HG02884 (cell line): ENCODE measurements around the gene PARP4.
"Not testable (repeated sequence)": the region's sequence is repeated elsewhere in the genome, so short reads cannot be mapped to it uniquely, and the experiment has no call there.

Experiments
- ATAC-seq: cut with Tn5 transposase; IDR thresholded peaks from one replicate; pipeline ENCODE4 v1.9.1; 2021; ENCODE audit warnings: mild to moderate bottlenecking, moderate library complexity; ENCODE audit not compliant: unreplicated experiment

PARP4 gene

DNA sequence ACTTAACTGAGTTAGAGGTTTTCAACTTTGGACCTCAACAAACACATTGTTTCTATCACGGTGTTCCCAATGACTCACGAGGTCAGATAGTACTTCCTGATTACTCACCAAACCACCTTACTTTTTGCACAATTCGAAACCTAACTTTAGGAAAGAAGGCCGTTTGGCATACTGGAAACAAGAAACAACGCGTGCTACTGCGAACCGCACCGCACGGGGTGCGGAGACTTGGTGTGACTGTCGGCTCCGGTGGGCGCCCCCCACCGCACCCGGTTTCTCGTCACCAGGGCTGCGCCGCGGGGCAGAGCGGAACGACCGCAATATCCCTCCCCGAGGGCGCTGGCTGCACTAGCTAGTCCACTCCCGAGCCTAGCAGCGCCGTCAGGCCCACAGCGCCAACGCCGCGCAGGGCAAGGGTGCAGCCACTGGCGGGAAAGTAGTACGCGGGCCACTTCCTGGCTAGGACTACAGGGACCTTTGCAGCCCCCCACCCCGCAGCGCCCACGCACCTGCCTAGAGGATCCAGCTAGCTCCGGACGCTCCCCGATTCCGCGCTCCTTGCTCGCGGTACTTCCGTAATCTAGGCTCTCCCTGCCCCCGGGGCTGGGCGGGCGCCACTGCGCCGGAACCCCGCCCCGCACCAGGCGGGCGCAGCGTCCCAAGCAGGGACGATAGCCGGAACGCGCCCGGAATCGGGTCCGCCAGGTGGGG, at the start of gene PARP4:
Gene PARP4 (minus strand): TSS at position 582 of the 711 bp plus-strand sequence. CDS start 9,002 bp downstream, outside the sequence.
- ATAC-seq: peak; percentile 59

- not testable (repeated sequence) for ATAC-seq
These were observed 48.1 kb upstream of the PARP4 start for GRCh38 chr13:24560579-24561187.

DNA sequence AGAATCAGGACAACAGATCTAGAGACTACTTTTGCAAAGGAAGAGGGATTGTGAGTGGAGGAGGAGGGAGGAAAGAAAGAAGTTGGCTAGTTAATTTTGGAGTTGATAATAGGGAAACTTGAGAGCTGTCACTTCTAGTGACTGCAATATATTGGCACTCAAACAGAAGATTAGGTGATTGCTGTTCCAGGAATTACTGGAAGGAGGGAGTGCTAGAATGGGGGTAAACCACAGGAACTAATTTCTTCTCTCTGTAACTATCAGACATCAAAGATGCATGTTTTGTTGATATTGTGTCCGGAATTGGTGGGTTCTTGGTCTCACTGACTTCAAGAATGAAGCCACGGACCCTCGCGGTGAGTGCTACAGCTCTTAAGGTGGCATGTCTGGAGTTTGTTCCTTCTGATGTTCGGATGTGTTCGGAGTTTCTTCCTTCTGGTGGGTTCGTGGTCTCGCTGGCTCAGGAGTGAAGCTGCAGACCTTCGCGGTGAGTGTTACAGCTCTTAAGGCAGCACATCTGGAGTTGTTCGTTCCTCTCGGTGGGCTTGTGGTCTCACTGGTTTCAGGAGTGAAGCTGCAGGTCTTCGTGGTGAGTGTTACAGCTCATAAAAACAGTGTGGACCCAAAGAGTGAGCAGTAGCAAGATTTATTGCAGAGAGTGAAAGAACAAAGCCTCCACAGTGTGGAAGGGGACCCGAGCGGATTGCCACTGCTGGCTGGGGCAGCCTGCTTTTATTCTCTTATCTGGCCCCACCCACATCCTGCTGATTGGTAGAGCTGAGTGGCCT, 47.0 kb upstream of the PARP4 start:
- ATAC-seq: not testable (repeated sequence)

GRCh38 chr13:24557081-24557480, 44.5 kb upstream of the PARP4 start:
- no peak for ATAC-seq

DNA sequence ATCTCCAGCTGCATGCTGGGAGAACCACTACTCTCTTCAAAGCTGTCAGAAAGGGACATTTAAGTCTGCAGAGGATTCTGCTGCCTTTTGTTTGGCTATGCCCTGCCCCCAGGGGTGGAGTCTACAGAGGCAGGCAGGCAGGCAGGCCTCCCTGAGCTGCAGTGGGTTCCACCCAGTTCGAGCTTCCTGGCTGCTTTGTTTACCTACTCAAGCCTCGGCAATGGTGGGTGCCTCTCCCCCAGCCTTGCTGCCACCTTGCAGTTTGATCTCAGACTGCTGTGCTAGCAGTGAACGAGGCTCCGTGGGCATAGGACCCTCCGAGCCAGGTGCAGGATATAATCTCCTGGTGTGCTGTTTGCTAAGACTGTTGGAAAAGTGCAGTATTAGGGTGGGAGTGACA, 41.3 kb upstream of the PARP4 start:
- ATAC-seq: not testable (repeated sequence)

DNA sequence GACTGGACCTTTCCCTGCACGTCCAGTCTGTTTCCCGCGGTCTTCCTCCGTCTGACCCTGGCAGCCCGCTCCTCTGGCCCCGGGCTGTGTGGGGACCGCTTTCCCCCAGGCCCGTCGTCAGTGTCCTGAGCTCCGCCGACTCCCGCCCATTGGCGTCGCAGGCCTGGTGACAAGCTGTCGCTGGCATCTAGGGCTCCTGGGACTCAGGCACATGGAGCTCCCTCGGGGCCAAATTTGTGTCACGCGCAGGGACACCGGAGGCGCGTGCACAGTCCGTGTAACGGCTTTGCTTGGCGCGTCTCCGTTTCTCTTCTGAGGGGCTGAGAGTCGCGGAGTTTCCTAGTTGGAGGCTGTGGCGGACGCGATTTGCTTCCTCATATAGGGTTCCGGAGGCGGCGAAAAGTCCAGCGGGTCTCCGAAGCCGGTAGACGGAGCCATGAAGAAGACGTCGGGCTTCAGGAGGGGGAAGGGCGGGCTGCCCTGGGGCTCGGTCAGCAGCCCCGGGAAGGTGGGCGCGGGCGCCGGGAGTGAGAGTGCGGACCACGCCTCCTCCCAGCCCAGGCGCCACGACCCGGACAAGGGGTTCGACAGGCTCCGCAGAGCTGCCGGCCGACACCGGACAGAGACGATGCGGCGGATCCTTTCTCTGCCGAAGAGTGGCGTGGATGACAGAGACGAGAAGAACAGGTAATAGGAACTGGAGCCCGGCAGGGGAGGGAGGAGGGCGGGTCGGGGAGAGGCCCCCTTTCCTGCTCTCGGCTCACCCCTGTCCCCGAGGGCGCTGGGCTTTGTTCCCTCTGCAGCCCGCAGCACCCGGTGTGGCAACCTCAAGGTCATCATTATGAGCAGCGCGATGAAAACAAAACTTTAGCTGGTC, 29.1 kb upstream of the PARP4 start:
- ATAC-seq: not testable (repeated sequence)

DNA sequence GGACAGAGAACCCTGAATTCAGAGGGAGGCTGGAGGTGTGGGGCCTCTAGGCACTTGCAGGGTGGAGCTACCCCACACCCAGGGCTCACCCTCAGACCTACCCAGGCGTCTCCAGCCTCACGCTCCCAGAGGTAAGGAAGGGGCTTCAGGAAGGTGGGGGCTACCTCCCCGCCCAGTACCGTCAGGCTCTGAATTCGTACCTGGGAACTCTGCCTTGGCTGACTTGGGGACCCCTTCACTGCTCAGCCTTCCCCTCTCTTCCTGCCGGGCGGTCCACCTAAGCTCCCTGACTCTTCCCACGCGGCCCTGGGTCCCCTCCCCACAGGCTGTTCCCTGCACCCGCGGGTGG, 28.5 kb upstream of the PARP4 start:
- no peak for ATAC-seq

DNA sequence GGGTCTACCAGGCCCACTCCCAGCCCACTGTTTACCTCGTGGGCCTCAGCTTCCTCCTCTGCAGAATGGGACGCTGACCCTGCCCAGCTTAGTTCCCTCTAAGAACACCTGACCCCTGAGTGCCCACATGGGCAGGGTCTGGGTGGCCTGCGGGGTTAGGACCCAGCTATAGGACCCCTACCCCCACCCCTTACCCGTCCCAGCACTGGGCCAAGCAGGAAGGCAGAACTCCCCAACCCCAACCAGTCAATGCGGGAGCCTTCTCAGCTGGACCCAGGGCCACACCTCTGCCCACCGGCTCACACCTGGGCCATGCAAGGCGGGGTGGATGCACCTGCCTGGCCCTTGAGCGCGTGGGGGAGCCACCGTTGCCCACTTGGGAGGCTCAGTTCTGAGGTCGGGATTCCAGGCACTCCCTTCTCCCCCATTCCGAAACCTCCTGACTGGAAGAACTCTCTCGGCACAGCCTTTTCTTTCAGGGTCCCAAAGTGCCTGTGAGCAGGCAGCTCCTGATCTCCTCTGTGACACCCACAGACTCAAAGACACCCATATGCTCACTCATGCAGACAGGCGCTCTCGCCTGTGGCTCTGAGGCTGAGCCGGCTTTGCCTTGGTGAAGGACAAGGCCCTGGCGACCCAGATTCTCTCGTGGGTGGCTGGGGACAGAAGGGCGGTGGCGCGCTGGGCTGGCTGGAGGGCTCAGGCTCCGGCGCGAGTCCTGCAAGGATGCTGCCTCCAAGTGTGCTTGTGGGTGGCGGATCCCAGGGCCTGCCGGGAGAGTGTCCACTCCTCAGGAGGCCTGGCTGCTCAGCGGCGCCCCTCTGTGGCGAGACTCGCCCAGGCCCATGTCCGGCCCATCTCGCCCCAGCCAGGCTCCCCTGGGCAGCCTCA, 27.9 kb upstream of the PARP4 start:
- no peak for ATAC-seq

- ATAC-seq: no peak
These were observed 27.1 kb upstream of the PARP4 start for GRCh38 chr13:24539500-24540165.

DNA sequence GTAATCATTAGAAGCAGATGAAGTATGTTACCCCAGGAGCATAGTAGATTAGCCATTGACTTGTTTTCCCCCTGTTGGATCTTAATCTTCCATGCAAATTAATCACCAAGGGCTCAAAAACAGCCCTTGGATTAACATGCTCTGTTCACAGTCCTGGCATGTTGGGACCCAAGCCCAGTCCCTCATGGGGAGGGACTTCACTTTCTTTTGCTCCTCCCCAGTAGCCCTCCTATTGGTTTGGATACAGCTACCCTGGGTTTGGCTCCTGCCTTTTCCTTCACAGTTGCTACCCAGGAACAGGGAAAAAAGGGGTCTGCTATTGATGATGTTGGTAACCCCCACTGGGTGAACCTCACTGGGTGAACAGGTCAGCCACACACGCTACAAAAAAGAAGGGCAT, 16.9 kb upstream of the PARP4 start:
- ATAC-seq: no peak

- ATAC-seq: no peak
These were observed 16.3 kb upstream of the PARP4 start for GRCh38 chr13:24528816-24529398.

DNA sequence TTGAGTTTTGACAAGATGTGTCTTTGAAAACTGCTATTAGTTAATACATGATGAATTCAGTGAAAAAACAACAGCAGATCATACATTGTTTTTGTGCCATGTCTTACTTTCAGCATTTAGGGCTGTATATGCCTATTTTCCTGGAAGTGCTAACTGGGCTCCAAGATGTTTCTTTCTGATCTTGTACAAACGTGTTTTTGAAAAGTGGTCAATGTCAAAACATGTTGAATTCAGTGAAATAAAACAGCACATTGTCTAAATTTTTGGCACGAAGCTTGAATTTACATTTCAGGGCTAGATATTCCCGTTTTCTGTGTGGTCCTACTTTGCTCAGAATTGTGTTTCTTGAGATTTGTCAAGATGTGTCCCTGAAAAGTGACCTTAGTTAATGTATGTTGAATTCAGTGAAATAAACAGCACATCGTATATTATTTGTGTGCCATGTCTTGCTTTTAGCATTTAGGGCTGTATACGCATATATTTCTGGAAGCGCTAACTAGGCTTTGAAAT, 14.7 kb upstream of the PARP4 start:
- no peak for ATAC-seq

- no peak for ATAC-seq
These were observed 8.2 kb upstream of the PARP4 start for GRCh38 chr13:24520733-24521132.

DNA sequence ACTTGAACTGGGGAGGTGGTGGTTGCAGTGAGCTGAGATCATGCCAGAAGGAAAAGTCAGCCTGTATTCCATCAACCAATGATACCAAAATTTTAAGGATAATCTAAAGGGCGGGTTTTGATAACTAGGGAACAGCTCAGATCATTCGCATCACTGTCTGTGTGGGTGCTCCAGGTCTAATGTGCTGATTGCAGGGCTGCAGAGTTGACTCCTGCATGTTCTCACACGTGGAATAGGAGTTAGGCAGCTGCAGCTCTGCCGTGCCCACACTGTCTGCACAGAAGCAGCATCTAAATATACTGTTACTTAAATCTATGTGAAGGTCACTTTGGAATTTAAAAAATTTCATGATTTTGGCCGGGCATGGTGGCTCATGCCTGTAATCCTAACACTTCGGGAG, 4.3 kb upstream of the PARP4 start:
- ATAC-seq: no peak

GRCh38 chr13:24512908-24513213, 283 bp upstream of the PARP4 start:
- ATAC-seq: no peak

DNA sequence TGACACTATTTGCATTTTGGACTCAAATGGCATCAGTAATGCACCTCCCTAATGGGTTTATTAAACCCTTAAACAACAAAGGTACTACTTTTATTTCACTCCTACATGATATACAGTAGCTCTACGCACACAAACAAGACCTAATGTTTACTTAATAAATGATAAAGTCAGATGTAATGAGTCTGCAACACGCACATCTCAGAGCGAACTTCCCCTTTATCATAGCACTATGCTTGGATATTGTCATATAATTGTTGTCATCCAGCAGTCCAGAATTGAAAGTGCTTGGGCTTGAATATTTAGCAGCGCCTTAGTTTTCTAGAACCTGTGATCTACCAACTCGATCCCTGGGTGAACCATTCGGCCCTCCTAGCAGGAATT, 772 bp downstream of the PARP4 start:
- no peak for ATAC-seq

- ATAC-seq: peak; percentile 66
These were observed 1.4 kb downstream of the PARP4 start for GRCh38 chr13:24511019-24511815.

DNA sequence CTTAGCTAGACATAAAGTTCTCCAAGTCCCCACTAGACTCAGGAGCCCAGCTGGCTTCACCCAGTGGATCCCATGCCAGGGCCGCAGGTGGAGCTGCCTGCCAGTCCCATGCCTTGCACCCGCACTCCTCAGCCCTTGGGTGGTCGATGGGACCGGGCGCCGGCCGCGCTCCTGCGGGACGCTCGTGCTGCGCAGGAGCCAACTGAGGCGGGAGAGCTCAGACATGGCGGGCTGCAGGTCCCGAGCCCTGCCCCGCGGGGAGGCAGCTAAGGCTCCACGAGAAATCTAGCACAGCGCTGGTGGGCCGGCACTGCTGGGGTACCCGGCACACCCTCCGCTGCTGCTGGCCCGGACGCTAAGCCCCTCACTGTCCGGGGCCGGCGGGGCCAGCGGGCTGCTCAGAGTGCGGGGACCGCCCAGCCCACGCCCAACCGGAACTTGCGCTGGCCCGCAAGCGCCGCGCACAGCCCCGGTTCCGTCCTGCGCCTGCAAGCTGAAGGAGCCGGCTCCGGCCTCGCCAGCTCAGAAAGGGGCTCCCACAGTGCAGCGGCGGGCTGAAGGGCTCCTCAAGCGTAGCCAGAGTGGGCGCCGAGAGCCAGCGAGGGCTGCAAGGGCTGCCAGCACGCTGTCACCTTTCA, 5.8 kb downstream of the PARP4 start:
- ATAC-seq: no peak
